ENCODE data around the gene CD248.

GRCh38 chr11:66284526-66285078 lies 32.2 kb downstream of the CD248 start:
- TF ChIP-seq CTCF (IDR thresholded peaks at IDR 0.05) (no peak), POLR2A (IDR thresholded peaks at IDR 0.05) (no peak), EP300 (IDR thresholded peaks at IDR 0.05) (no peak)
